Stimulated activated CD8-positive, alpha-beta memory T cell treated with anti-CD3 and anti-CD28 coated beads, Interleukin-15, amount 100 ng/mL, for 24 hours (primary cell): ENCODE measurements around the gene SNX7.

Experiments used
- DNase-seq: peaks from one replicate; pipeline ENCODE4 v3.0.0-alpha.2; 2020; ENCODE audit warnings: low read depth

Gene SNX7

DNA sequence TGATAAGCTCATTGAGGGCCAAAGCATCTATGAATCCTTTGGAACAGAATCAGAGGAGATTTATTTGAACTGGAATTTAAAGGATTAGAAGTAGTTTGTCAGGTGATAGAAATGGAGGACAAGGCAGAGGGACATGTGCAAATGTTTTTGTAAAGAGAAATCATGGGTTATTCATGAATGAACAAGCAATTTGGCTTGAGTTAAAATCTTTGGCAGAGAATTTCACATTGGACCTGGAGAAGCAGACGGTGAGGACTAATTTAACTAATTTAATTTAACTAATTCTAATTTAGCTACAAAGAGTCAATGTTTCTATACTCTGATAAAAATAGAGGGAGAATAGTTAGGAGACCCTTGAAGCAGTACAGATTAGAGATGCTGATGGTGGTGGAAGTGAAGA, 36.3 kb downstream of the SNX7 start:
- DNase-seq: no peak

DNA sequence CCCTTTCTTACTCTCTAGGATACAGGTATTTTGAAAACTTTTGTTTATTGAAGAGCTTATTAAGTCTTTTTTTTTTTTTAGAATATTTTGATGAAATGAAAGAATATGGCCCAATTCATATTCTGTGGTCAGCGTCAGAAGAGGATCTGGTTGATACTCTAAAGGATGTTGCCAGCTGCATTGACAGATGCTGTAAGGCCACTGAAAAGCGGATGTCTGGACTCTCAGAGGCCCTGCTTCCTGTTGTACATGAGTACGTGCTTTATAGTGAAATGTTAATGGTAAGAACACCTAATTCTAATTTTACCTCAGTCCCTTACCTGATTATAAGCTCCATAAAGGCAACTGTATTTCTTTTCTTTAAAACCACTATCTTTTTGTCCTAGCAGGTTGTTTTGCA, 37.1 kb downstream of the SNX7 start:
- DNase-seq: no peak

DNA sequence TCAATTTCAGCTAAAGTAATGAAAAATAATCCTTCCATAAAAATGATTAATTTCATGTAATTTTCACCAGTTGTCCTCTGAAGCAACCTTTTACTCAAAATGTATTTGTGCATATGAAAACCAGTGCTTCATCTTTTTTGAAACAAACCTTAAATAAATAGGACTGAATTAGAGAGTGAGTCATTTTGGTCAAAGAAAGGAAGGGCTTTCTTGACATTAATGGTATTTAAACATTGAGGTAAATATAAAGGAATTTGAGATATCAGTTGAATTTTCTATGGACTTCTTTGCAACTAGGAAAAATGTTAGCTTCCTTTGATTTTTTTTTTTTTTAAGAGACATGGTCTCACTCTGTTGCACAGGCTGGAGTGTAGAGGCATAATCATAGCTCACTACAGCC, 38.7 kb downstream of the SNX7 start:
- no peak for DNase-seq

DNA sequence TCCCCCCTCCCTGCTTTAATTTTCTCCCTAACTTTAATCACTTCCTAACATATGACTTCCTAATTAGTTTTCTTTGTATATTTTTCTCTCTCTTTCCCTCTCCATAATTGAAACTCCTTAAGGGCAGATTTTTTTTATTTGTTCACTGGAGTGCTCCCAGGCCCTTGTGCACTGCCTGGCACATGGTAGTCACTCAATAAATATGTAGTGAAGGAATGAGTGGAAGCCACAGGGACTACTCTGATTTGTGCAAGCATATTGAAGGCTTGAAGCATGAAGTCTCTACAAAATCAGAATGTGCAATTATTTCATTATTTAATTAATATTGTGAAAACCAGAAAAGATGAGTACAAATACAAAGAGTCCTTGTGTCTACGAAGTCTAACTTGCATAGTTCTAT, 41.5 kb downstream of the SNX7 start:
- no peak for DNase-seq

DNA sequence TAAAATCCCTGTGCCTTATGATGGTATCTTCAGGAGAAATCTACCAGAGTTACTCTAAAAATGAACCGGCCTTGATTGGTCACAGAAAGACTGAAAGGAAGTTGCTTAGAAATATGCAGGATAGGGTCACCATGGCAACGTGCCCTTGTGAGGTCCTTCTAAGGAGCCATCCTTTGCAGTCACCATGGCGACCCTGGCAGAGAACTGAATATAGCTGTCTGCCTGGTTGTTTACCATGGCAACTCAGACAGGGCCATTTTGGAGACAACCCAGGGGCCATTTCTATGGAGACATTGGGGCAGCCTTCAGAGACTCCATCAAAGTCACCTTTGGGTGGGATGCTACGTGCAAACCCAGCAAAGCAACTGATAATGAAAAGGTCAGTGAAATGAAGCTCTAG, 43.0 kb downstream of the SNX7 start:
- no peak for DNase-seq

DNA sequence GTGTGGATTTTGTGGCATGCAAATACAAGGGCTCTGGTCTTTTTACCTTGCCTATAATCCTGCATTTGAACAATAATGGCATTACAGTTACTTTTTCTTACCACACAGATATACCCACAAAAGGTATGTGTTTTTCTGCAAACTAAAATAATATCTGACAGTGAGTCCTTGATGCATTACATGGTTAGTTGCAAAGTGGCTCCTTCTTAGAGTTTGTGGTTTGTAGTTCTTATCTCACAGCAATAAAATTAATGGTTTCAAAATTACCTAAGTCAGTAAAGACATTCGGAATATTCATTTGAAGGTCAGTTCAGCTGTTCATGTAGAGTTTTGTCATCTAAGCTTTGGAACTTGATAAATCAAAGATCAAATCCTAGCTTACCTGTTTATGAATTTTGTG, 43.5 kb downstream of the SNX7 start:
- no peak for DNase-seq

DNA sequence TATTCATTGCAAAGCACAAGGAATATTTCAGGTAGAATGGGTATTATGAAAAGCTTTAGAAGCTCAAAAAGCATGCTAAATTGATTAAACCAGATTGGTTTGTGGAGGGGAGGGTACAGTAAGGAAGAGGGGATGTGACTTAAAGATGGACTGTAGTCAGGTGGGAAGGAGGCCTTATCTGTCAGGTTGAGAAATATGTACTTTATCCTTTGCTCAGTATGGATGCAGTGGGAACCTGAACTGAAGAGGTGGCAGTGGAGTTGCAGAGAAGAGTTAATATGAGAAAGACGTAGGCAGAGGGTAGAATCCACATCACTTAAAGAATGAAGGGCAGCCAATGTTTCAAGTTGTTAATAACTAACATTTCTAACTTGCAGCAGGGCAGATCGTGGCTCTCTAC, 44.1 kb downstream of the SNX7 start:
- no peak for DNase-seq

DNA sequence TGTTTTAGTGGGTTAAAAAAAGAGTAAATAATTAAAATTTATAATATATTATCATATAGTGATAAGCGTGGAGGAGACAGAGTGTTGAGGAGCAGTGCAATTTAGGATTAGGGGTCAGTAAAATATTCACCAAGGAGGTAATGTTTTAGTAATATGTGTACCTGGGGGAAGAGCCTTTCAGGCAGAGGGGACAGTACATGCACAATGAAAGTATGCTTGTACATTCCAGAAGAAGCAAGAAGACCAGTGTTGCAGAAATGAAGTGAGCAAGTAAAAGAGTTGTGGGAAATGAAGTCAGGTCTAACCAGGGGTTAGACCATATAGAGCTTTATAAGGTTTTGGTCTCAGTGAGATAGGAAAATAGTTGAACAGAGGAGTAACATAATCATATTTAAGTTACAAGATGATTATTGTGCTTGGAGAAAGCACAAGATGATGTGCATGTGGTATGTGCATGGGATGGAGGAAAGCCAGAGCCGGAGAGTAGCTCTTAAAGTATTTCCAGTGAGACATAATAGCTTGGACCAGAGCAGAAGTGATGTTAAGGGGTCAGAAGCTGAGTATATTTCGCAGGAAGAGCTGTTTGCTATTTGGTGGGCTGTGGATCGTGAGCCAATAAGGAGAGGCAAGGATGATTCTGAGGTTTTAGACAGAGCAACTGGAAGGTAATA, 44.8 kb downstream of the SNX7 start:
- no peak for DNase-seq

DNA sequence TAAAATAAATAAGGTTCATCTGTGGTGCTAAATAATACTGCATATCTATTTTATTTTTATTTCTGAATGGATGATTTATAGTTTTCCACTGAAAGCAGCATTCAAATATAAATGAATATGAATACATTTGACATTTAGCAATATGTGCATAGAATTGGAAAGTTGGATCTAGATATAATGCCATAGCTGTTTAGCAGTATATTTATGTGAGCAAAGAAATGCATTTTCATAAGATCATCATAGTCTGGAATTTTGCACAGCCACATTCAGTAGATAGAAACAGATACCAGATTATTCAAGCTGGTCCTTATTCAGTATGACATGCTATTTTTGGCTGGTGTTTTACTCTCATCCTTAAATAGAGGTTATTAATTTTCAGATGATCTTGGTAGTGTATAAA, 46.0 kb downstream of the SNX7 start:
- DNase-seq: no peak

DNA sequence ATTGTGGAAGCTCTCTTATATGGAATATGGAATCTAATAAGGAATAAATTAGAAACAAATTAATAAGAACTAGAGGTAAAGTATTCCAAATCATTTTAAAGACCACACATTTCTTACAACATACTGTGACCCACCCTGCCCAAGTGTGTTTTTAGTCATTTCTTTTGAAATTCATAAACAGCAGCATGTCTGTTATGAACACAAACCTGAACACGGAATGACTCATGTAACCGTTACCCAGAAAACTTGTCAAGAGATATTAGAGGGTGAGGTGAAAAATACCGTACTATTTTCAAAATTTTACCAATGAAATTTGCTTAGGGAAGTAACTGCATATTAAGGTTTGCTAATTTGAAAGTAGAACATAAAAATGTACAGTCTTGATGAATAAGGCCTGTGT, 48.4 kb downstream of the SNX7 start:
- no peak for DNase-seq

DNA sequence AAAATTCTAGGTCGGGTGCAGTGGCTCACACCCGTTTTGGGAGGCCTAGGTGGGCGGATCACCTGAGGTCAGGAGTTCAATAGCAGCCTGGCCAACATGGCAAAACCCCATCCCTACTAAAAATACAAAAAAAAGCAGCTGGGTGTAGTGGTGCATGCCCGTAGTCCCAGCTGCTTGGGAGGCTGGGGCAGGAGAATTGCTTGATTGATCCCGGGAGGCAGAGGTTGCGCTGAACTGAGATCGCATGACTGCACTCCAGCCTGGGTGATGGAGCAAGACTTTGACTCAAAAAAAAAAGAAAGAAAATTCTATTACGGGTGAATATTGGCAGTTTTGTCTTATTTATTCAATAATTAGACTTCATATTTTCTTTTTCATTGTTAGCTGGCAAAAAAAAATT, 62.1 kb downstream of the SNX7 start:
- no peak for DNase-seq

DNA sequence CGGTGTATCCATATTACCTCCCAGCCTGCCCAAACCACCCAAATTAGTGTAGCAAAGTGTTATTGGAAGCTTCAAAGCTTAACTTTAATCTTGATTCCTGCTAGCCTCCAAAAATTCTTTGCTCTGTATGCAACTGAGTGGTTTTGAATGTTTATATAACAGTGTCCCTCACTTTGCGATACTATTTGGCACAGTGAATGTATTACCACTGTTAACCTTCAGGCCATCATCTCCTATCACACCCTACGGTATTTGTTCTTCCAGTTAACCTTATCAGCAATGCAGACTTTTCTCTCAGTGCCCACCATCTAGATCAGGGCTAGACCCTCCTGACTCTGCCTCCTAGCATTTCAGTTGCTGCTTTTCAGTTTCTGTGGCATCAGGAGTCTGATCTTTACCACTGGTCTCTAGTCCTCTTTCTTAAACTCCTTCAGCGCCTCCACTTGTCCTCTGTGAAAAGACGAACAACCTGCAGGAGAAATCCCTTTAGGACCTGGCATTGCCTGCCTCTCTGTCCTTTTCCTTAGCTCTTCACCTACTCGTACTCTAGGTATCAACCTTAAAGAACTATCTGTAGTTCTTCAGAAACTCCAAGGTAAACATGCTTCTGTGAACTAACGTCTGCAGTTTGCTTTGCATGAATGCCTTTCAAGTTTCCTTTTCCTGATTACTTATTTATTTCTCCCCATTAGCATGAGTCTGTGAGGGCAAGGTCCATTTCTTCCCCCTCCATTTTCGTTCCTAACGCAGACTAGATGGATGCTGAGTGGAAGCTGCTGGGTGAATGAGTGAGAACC, 71.7 kb downstream of the SNX7 start:
- DNase-seq: no peak

DNA sequence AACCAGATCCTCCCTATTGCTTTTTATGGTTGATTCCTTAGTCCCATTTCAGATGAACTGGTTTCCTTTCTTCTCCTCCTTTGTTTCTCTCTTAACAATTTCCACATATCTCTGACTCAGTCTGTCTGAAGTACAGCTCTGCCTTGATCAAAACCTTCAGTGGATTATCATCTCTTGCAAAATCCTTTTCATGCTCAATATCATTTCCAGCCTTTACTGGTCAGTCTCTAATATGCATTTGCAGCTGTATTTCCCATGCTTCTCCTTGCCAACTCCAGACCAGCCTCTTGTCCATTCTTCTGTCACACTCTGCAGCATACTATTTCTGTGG, 72.2 kb downstream of the SNX7 start:
- DNase-seq: no peak

DNA sequence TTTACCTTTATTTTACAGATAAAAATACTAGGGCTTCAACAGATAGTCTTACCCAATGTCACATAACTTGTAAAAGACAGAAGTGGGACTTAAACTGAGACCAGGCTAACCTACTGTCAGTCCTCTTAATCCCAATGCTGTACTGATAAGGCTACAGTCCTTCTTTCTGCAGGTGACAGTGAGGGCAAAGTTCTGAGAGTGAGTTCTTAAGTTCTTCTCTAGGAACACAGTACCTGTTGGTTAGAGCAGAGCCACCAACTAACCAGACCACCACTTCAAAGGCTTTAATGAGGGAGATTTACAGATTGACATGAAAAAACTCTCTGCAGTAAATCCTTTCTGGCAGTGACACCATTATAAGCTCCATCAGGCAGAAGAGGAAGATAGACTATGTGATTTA, 74.2 kb downstream of the SNX7 start:
- DNase-seq: no peak

DNA sequence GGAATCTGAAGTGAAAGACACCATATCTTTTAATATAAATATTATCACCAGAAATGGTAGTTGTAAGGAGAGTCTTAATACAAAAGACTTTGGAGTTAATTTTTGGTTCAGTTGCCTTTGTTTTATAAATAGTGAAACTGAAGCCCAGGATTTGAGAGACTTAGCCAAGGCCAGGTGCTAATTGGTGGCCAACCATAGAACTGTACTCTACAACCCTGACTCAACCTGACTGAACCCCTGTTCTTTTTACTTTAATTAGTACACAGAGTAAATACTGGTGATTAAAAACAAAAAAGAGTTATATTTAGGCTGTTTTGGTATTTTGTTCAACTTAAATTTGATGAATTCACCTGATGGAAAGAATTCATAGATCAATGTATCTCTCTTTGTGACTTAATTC, 76.3 kb downstream of the SNX7 start:
- DNase-seq: no peak

DNA sequence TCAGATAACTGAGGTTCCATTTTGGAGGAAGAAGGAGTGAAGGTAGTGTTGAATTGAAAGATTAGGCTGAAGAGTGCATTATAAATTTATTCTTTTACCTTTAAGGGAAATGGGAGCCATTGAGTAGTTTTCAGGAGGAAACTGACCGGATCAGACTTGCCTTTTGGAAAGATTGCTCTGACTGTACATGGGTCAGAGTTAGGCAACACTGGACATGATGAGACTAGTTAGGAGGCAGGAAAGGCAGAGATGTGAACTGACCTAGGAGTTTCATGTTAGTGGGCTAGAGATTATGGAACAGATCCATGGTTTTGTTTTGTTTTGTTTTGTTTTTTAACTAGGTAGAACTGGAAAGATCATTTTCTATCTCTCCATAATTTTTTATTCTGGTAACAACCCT, 78.2 kb downstream of the SNX7 start:
- DNase-seq: no peak

DNA sequence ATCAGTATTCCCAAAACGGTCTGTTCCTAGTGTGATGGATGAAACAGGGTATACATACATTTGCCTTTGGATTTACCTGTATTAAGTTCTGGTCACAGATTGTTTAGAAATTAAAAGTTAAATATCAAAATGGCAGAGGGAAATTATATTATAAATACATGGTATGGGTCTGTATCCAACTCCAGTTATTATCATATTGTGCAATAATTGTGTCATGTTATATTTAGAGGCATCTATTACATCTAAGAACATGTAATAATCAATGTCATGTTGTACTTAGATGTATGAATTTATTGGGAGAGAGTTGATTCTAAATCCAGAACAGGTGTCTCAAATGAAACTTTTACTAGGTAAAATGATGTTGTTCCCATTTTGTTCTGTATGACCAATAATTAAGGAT, 79.6 kb downstream of the SNX7 start:
- no peak for DNase-seq

DNA sequence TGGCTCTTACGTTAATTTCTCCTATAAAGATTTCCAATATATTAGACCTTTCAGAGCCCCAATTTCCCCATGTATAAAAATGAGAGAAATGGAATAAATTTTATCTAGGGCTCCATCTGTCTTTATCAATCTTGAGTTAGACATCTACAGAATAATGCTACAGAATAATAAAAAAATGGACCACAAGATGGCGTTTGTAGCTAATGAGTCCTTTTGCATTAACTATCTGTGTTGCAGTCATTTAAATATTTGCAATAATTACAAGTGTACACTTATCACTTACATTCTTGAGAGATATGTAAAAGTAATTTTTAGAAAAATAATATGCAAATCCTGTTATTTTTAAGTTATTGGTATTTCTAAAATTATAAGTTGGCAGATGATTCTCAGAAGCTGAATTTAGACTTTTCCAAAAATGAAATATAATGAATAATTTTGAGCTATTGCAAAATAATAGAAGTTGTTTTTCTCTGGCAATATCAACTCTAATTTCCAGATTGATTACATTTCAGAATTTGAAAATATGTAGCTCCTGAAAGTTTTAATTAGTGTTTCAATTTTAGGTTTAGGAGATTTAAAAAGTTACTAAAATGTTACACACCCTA, 87.7 kb downstream of the SNX7 start:
- no peak for DNase-seq

DNA sequence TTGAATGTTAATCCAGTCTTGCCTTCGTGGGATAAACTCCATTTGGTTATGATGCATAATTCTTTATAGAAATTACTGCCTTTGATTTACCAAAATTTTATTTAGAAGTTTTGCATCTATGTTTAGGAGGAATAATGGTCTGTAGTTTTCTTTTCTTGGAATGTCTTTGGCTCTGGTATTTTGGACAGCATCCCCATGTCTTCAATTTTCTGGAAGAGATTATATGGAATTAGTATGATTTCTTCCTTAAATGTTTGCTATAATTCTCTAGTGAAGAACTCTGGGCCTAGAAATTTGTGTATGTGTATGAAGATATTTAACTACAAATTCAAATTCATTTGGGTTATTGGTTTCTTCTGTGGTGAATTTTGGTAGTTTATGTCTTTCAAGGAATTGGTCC, 92.7 kb downstream of the SNX7 start:
- no peak for DNase-seq

DNA sequence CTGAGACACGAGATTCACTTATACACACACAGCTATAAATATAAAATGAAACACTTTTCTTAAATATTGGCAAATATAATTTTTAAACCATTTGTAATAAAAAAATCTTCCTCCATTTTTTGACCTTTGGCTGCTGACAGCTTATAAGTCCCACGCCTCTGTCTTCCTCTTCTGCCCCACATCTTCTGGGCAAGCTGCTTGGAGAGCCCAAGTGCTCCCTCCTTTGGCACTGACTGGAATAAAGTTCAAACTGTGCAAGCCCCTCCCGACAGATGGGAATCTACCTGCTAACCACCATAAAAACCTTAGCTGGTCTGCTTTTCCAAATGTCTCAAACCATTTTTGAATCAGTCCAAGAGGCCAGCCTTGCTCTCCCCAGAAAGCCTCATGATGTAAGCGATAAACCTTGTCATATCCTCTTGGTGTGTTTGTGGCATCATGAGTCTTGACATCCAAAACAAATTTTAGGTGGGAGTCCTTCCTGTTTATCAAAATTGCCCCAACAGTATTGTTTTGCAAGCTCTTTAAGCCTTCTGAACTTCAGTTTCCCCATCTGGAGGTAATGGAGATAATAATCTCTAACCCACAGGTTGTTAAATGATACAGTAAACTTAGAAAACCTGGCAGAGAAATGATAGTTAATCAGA, 99.8 kb downstream of the SNX7 start:
- DNase-seq: no peak

DNA sequence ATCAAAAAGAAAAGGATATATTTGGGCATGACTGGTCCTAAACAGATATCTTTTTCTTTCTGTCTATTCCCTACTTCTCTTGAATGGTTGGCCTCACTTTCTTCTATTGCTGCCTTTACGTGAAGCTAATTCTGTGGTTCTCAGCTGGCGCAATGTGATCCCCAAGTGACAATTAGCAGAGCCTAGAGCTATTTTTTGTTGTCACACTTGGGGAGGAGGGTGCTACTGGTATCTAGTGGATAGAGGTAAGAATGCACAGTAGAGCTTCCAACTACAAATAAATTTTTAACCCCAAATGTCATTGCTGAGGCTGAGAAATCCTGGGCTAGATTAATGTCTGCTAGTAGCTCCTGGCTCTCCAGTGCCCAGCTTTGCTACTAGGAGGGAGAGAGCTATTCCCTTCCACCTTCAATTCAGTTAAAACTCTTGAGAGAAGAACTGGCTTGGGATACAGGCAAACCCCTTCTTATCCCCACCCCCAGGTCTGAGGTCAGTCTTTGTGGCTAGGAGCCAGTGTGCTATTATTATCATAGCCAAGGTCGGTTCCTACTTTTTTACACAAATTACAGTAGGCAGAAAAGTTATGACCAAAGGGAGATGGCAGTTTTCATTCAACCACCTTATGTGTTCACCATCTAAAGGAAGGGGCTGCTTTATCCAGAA, 102.1 kb downstream of the SNX7 start:
- DNase-seq: no peak

DNA sequence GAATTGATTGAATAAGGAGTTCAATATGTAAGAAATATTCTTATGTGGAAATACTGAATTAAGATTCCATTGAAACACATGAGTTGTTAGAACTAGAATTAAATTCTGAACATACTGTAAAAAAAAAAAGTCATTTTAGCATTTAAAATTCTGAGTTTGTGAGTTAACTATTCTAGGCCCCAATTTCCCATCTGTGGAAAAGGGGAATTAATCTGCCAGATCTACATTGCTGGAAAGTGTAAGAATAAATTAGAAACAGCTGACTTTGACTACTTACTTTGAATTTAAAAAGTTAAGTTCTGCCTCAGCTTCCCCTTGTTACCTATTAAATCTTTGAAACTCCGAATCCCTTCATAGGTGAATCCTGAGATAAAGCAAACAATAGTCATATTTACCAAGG, 103.0 kb downstream of the SNX7 start:
- no peak for DNase-seq

DNA sequence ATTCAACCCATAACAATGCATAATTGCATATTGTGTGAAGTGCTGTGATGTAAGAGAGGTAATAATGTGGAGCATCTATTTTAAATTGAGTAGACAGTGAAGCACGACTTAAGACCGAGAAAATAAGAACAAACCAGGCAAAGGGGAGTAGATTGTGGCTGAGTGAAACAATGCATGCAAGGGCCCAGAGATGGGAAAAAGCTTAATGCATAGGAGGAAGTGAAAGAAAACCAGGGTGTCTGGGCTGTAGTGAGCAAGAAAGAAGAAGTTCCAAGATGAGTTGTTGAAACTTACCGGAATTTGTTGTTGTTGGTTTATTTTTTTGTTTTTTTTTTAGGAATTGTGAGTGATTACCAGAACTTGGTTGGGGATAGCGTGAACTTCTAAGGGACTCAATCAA, 104.7 kb downstream of the SNX7 start:
- DNase-seq: no peak
